DND-41 (cell line): ENCODE measurements around the gene PANK1.

Experiments used
- ATAC-seq: fragments of 200-7000 bp; cut with Tn5 transposase; 3 replicates; pipeline ENCODE4 v1.9.1; 2021; ENCODE audit warnings: low read depth; ENCODE audit not compliant: insufficient read depth
- DNase-seq: peaks from one replicate; pipeline ENCODE4 v3.0.0-alpha.2; 2020
- H2AFZ ChIP-seq: 2 replicates; pipeline ENCODE4 v1.6.0; 2012; ENCODE audit warnings: low read depth, low read length
- H3K27ac ChIP-seq: 2 replicates; pipeline ENCODE4 v1.5.1; 2012; ENCODE audit warnings: low read length, inconsistent platforms
- H3K27me3 ChIP-seq: fragments of 200-600 bp; sonication (generic); 2 replicates; pipeline ENCODE4 v1.6.0; 2012; ENCODE audit warnings: low read length, mild to moderate bottlenecking, inconsistent platforms; ENCODE audit not compliant: insufficient read depth, poor library complexity
- H3K36me3 ChIP-seq: 2 replicates; pipeline ENCODE4 v1.5.1; 2012; ENCODE audit warnings: low read length, inconsistent platforms; ENCODE audit not compliant: insufficient read depth
- H3K4me1 ChIP-seq: 2 replicates; pipeline ENCODE4 v1.5.1; 2012; ENCODE audit warnings: mild to moderate bottlenecking, low read length; ENCODE audit not compliant: insufficient read depth
- H3K4me2 ChIP-seq: 2 replicates; pipeline ENCODE4 v1.6.0; 2012; ENCODE audit warnings: mild to moderate bottlenecking, moderate library complexity, low read length, inconsistent platforms; ENCODE audit not compliant: insufficient read depth
- H3K4me3 ChIP-seq, 2 experiments: fragments of 200-600 bp in 1 of 2; shearing (Covaris generic) in 1 of 2; 2 replicates each; pipeline ENCODE4 v1.5.1; 2012 to 2016; ENCODE audit warnings: inconsistent platforms in 2 of 2, low read length in 2 of 2, mild to moderate bottlenecking in 2 of 2, low read depth in 1 of 2, moderate library complexity in 1 of 2
- H3K79me2 ChIP-seq: 2 replicates; pipeline ENCODE4 v1.6.0; 2012; ENCODE audit warnings: low read length, inconsistent platforms; ENCODE audit not compliant: insufficient read depth
- H3K9ac ChIP-seq: 2 replicates; pipeline ENCODE4 v1.6.0; 2012; ENCODE audit warnings: low read depth, mild to moderate bottlenecking, inconsistent platforms, low read length, moderate library complexity
- H3K9me3 ChIP-seq: 2 replicates; pipeline ENCODE4 v1.5.1; 2012; ENCODE audit warnings: low read length, moderate library complexity, mild to moderate bottlenecking, inconsistent platforms; ENCODE audit not compliant: insufficient read depth, severe bottlenecking
- H4K20me1 ChIP-seq: 2 replicates; pipeline ENCODE4 v1.6.0; 2012; ENCODE audit warnings: low read length; ENCODE audit not compliant: insufficient read depth
- EZH2 ChIP-seq: IDR thresholded peaks from 3 replicates; pipeline ENCODE4 v1.6.1; 2012; ENCODE audit warnings: borderline replicate concordance, low read depth, mild to moderate bottlenecking, moderate library complexity, low read length, inconsistent platforms; ENCODE audit not compliant: severe bottlenecking
- TF ChIP-seq, protein P1 (sequence below): IDR thresholded peaks from 2 replicates; pipeline ENCODE4 v1.5.1; 2012; ENCODE audit warnings: borderline replicate concordance, low read length, moderate library complexity, mild to moderate bottlenecking; ENCODE audit not compliant: poor library complexity, severe bottlenecking; ENCODE audit errors: extremely low read depth

The PANK1 gene

GRCh38 chr10:89563311-89563710 lies 81.7 kb downstream of the PANK1 start:
- no peaks in the 10 kb centered on the region for H3K4me1 ChIP-seq
- H3K4me2 ChIP-seq: no peak overlapping the region
- TF ChIP-seq, protein P1, sequence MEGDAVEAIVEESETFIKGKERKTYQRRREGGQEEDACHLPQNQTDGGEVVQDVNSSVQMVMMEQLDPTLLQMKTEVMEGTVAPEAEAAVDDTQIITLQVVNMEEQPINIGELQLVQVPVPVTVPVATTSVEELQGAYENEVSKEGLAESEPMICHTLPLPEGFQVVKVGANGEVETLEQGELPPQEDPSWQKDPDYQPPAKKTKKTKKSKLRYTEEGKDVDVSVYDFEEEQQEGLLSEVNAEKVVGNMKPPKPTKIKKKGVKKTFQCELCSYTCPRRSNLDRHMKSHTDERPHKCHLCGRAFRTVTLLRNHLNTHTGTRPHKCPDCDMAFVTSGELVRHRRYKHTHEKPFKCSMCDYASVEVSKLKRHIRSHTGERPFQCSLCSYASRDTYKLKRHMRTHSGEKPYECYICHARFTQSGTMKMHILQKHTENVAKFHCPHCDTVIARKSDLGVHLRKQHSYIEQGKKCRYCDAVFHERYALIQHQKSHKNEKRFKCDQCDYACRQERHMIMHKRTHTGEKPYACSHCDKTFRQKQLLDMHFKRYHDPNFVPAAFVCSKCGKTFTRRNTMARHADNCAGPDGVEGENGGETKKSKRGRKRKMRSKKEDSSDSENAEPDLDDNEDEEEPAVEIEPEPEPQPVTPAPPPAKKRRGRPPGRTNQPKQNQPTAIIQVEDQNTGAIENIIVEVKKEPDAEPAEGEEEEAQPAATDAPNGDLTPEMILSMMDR: no peak
- TF ChIP-seq EZH2: no peak
- H3K36me3 ChIP-seq: no peaks in the 10 kb centered on the region
- H3K79me2 ChIP-seq: no peaks in the 10 kb centered on the region
- DNase-seq: no peak
- H3K9me3 ChIP-seq: no peaks in the 10 kb centered on the region
- no peak overlapping the region for H3K9ac ChIP-seq
- no peak overlapping the region for H3K4me3 ChIP-seq
- no peaks in the 10 kb centered on the region for H4K20me1 ChIP-seq
- no peak overlapping the region for H2AFZ ChIP-seq
- peaks cover 6% of the 10 kb centered on the region for H3K27me3 ChIP-seq
- ATAC-seq: no peak
- H3K27ac ChIP-seq: no peak overlapping the region

GRCh38 chr10:89556600-89556999 lies 88.4 kb downstream of the PANK1 start:
- Histone ChIP-seq H3K4me3 (no peak overlapping the region), H3K36me3 (no peaks in the 10 kb centered on the region), H3K27ac (no peak overlapping the region), H3K9ac (no peak overlapping the region), H3K79me2 (no peaks in the 10 kb centered on the region), H3K9me3 (no peaks in the 10 kb centered on the region), H3K4me1 (no peaks in the 10 kb centered on the region), H2AFZ (no peak overlapping the region), H3K4me2 (no peak overlapping the region), H4K20me1 (no peaks in the 10 kb centered on the region), H3K27me3 (peaks cover 2% of the 10 kb centered on the region)
- DNase-seq: no peak
- ATAC-seq: no peak
- no peak for TF ChIP-seq EZH2
- TF ChIP-seq, protein P1: no peak

GRCh38 chr10:89555688-89556445 lies 89.2 kb downstream of the PANK1 start:
- no peak overlapping the region for H3K4me2 ChIP-seq
- TF ChIP-seq, protein P1: peak; percentile 33
- no peak for TF ChIP-seq EZH2

More at GRCh38 chr10:89555688-89556445, 89.2 kb downstream of the PANK1 start:
- no peak overlapping the region for H3K27ac ChIP-seq
- ATAC-seq: no peak; the same call in 2 of the 3 replicates
- peaks cover 2% of the 10 kb centered on the region for H3K27me3 ChIP-seq
- no peaks in the 10 kb centered on the region for H3K9me3 ChIP-seq
- H3K9ac ChIP-seq: no peak overlapping the region
- no peaks in the 10 kb centered on the region for H4K20me1 ChIP-seq
- no peaks in the 10 kb centered on the region for H3K4me1 ChIP-seq
- H3K4me3 ChIP-seq: no peak overlapping the region
- no peak for DNase-seq
- H2AFZ ChIP-seq: no peak overlapping the region
- H3K79me2 ChIP-seq: no peaks in the 10 kb centered on the region
- H3K36me3 ChIP-seq: no peaks in the 10 kb centered on the region
